Mucosa of descending colon (tissue), 3 donors: Measurements from ENCODE around the gene TTC23. TPM values are rescaled to one million over a fixed set of nuclear protein-coding genes. Genes with fewer than 3 reads are reported as not detected.

Experiments used
- ATAC-seq: fragments of 200-7000 bp; cut with Tn5 transposase; one replicate; pipeline ENCODE4 v1.9.1; 2020; ENCODE audit warnings: mild to moderate bottlenecking, moderate library complexity
- DNase-seq, 3 donors: peaks; one replicate each; pipeline ENCODE4 v3.0.0-alpha.2; 2020
- H3K36me3 ChIP-seq: fragments of 200-600 bp; one replicate; pipeline ENCODE4 v1.8.0; 2021; ENCODE audit warnings: low read depth, mild to moderate bottlenecking
- H3K4me1 ChIP-seq: fragments of 200-600 bp; one replicate; pipeline ENCODE4 v1.8.0; 2021; ENCODE audit warnings: low read depth, mild to moderate bottlenecking
- H3K4me3 ChIP-seq: fragments of 200-600 bp; one replicate; pipeline ENCODE4 v1.8.0; 2021; ENCODE audit warnings: mild to moderate bottlenecking
- H3K9me3 ChIP-seq: fragments of 200-600 bp; one replicate; pipeline ENCODE4 v1.8.0; 2021; ENCODE audit warnings: mild to moderate bottlenecking
- CTCF ChIP-seq: fragments of 200-600 bp; IDR thresholded peaks from one replicate; pipeline ENCODE4 v1.8.0; 2022; ENCODE audit warnings: antibody characterized with exemption, mild to moderate bottlenecking
- intact Hi-C, 2 donors: fragments of 100-400 bp; cut with DNase I in 1 of 2; cut with micrococcal nuclease in 1 of 2; formaldehyde crosslinking; loops; one replicate each; pipeline versions ENCODE4 v1.11.0 to v1.11.1; 2022; cut with DNase I, micrococcal nuclease
- total RNA-seq, 3 donors: library from RNA; stranded (reverse); fragmentation: NEBNext Ultra II Directional in 2 of 3; extraction: Animal tissue kit (Norgen Biotek cat#: 25700) in 2 of 3; gene quantifications; one replicate each; pipeline versions ENCODE4 v1.2.1 to v1.2.4, GENCODE V29; 2021 to 2023
- donor health status: DM: no; HTN: no; CAD: no; lungs with moderate emphysema.
- donor health status: DM: no; HTN: no; CAD: no.
- donor health status: DM: no; HTN: yes; CAD: no.

Gene TTC23
- total RNA-seq, 3 donors from 2014 or later, result 17.1 to 26.8 (median 19.6) TPM

DNA sequence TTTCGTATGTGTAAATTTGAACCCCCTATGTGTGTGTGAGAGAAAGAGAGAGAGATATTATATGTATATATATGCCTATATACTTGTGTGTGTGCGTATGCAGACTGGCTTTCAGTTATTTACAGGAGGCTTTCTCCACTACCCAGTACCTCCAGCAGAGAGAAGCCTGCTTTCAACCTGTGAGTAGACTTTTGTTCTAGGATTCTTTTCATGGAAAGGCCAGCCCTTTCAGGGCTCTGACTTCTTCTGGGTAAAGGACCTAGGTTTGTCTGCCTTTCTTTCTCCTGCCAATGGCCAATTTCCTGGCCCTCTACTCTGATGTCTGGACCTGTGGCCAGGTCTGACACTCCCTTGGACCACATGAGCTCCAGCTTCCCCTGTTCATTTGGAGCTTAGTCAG, 25.7 kb upstream of the TTC23 start:
- DNase-seq, result no peak
- no peaks in the 10 kb centered on the region for H3K36me3 ChIP-seq
- no peaks in the 10 kb centered on the region for H3K9me3 ChIP-seq
- TF ChIP-seq CTCF, result no peak
- no peak overlapping the region for H3K4me3 ChIP-seq
- no peak for ATAC-seq
- H3K4me1 ChIP-seq, result no peaks in the 10 kb centered on the region
- intact Hi-C loops, result loop anchor here in 1 of 2 donors (10.0 kb wide), 1 partner anchor 480 kb away; no protein-coding TSS in a partner anchor

- no peak overlapping the region for H3K4me3 ChIP-seq
- no peak for TF ChIP-seq CTCF
- no peak for DNase-seq
- ATAC-seq, result no peak
- no peaks in the 10 kb centered on the region for H3K9me3 ChIP-seq
- peaks cover under 1% of the 10 kb centered on the region for H3K4me1 ChIP-seq
- intact Hi-C loops, result loop anchor here in 1 of 2 donors (10.0 kb wide), 1 partner anchor 481 kb away; no protein-coding TSS in a partner anchor
- no peaks in the 10 kb centered on the region for H3K36me3 ChIP-seq
Observed at GRCh38 chr15:99273801-99274200, 24.4 kb upstream of the TTC23 start.

- no peak for TF ChIP-seq CTCF
- Histone ChIP-seq H3K4me3 (no peak overlapping the region), H3K9me3 (no peaks in the 10 kb centered on the region), H3K4me1 (peaks cover 6% of the 10 kb centered on the region), H3K36me3 (no peaks in the 10 kb centered on the region)
- intact Hi-C loops, result no loop called here
- DNase-seq (peak in 1 of 3 donors; percentile 35), ATAC-seq (peak; percentile 60)
Observed at GRCh38 chr15:99268431-99268830, 19.1 kb upstream of the TTC23 start.

DNA sequence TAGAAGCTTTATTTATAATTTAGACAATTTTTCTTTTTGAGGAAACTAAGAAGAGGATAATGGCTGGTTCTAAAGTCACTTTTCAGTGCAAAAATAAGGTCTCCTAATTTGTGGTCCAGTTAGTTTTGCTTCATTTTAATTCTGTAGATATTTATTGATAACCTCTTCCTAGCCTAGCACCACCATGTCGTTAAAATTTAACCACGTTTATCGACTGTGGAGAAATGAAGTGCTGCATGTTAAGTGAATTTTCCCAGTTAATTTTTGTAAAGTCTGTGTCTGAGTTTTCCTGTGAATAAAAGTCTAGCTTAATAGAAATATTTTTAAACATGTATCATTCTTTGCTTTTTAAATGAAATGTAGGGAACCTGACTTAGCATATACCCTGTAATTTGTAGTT, 18.6 kb upstream of the TTC23 start:
- TF ChIP-seq CTCF, result no peak

GRCh38 chr15:99265541-99266070, 16.2 kb upstream of the TTC23 start:
- peaks cover 6% of the 10 kb centered on the region for H3K4me1 ChIP-seq
- no peak for ATAC-seq

More for the DNA sequence above, 18.6 kb upstream of the TTC23 start:
- Histone ChIP-seq H3K4me3 (no peak overlapping the region), H3K9me3 (no peaks in the 10 kb centered on the region), H3K36me3 (no peaks in the 10 kb centered on the region), H3K4me1 (peaks cover 6% of the 10 kb centered on the region)
- intact Hi-C loops, result no loop called here
- DNase-seq (no peak), ATAC-seq (no peak)

More at GRCh38 chr15:99265541-99266070, 16.2 kb upstream of the TTC23 start:
- Histone ChIP-seq H3K36me3 (no peaks in the 10 kb centered on the region), H3K4me3 (no peak overlapping the region), H3K9me3 (no peaks in the 10 kb centered on the region)
- no peak for DNase-seq
- TF ChIP-seq CTCF, result no peak
- intact Hi-C loops, result no loop called here
